CD4-positive, alpha-beta T cell (primary cell): ENCODE results near the gene RSRC1. TPM values are rescaled to one million over a fixed set of nuclear protein-coding genes. Genes with fewer than 3 reads are reported as not detected.
"Not testable (repeated sequence)": the region's sequence is repeated elsewhere in the genome, so short reads cannot be mapped to it uniquely, and the experiment has no call there.

ENCODE experiments used
- ATAC-seq: fragments of 200-7000 bp; cut with Tn5 transposase; one replicate; pipeline ENCODE4 v1.10.0; 2022; ENCODE audit warnings: mild to moderate bottlenecking; ENCODE audit not compliant: poor library complexity
- CTCF ChIA-PET: fragments of 350-600 bp; sonication (Branson Sonifier 250); formaldehyde crosslinking; loops from one replicate; lab custom pipeline; 2021; ENCODE audit warnings: antibody characterized with exemption, inconsistent platforms; lab: Charles Lee
- POLR2A ChIA-PET: fragments of 350-600 bp; sonication (Branson Sonifier 250); formaldehyde crosslinking; loops from one replicate; lab custom pipeline; 2021; ENCODE audit warnings: antibody characterized with exemption, inconsistent platforms; lab: Charles Lee
- DNase-seq, 14 experiments: peaks; one replicate each; pipeline ENCODE4 v3.0.0-alpha.2; 2013 to 2020; ENCODE audit warnings: mixed read lengths in 2 of 14
- H3K27ac ChIP-seq, 2 donors: one replicate each; pipeline versions ENCODE4 v1.5.1 to v1.7.0; 2013; ENCODE audit warnings: low read length in 2 of 2, low read depth in 1 of 2, mild to moderate bottlenecking in 1 of 2
- H3K27me3 ChIP-seq, 2 experiments: 1 replicate in 1 of 2; 2 replicates in 1 of 2; pipeline versions ENCODE4 v1.6.1 to v1.7.0; 2013; ENCODE audit warnings: low read length in 2 of 2, control low read depth in 1 of 2, mild to moderate bottlenecking in 1 of 2, moderate library complexity in 1 of 2; ENCODE audit not compliant: insufficient read depth in 2 of 2, control insufficient read depth in 1 of 2
- H3K36me3 ChIP-seq: one replicate; pipeline ENCODE4 v1.6.1; 2013; ENCODE audit warnings: low read length, control low read depth; ENCODE audit not compliant: insufficient read depth
- H3K4me1 ChIP-seq: one replicate; pipeline ENCODE4 v1.6.1; 2013; ENCODE audit warnings: low read length, control low read depth; ENCODE audit not compliant: insufficient read depth
- H3K4me3 ChIP-seq: one replicate; pipeline ENCODE4 v1.5.1; 2013; ENCODE audit warnings: mild to moderate bottlenecking, low read length, moderate library complexity
- H3K9me3 ChIP-seq, 2 experiments: 1 replicate in 1 of 2; 2 replicates in 1 of 2; pipeline versions ENCODE4 v1.6.1 to v1.7.0; 2013; ENCODE audit warnings: low read length in 2 of 2, mild to moderate bottlenecking in 2 of 2, control low read depth in 1 of 2, moderate library complexity in 1 of 2; ENCODE audit not compliant: control insufficient read depth in 1 of 2, insufficient read depth in 1 of 2
- H3K27ac Mint-ChIP-seq: one replicate; pipeline ENCODE4 v1.8.0; 2020; ENCODE audit warnings: mixed read lengths
- H3K27me3 Mint-ChIP-seq: one replicate; pipeline ENCODE4 v1.8.0; 2021; ENCODE audit warnings: mixed read lengths
- H3K36me3 Mint-ChIP-seq: one replicate; pipeline ENCODE4 v1.8.0; 2021; ENCODE audit warnings: low read depth, mixed read lengths
- H3K4me1 Mint-ChIP-seq: one replicate; pipeline ENCODE4 v1.8.0; 2021; ENCODE audit warnings: low read depth, mixed read lengths
- H3K4me3 Mint-ChIP-seq: one replicate; pipeline ENCODE4 v1.8.0; 2020; ENCODE audit warnings: mild to moderate bottlenecking, mixed read lengths
- H3K9me3 Mint-ChIP-seq: one replicate; pipeline ENCODE4 v1.8.0; 2020; ENCODE audit warnings: mixed read lengths
- CTCF ChIP-seq: fragments of 200-600 bp; IDR thresholded peaks from one replicate; pipeline ENCODE4 v1.8.0; 2022; ENCODE audit warnings: antibody characterized with exemption, mild to moderate bottlenecking
- intact Hi-C, 2 experiments: fragments of 100-400 bp; cut with DNase I in 1 of 2; cut with micrococcal nuclease in 1 of 2; formaldehyde crosslinking; loops; one replicate each; pipeline versions ENCODE4 v1.15.1 to v1.9.0; 2023 to 2025; cut with DNase I, micrococcal nuclease
- total RNA-seq, 174 experiments: library from RNA in 2 of 174; stranded (reverse) in 2 of 174; gene quantifications; one replicate each; pipeline ENCODE4 v1.2.3 and lab custom pipeline; 2021 to 2026

The RSRC1 gene
- total RNA-seq, 2 experiments from 2014 or later: 22.3 to 24.6 TPM

- TF ChIP-seq CTCF: no peak
- H3K27ac Mint-ChIP-seq: no peak overlapping the region
- Histone ChIP-seq H3K27ac (no peak overlapping the region), H3K9me3 (no peaks in the 10 kb centered on the region), H3K4me3 (no peak overlapping the region), H3K4me1 (no peaks in the 10 kb centered on the region), H3K36me3 (no peaks in the 10 kb centered on the region), H3K27me3 (no peaks in the 10 kb centered on the region)
- peaks cover 56% of the 10 kb centered on the region for H3K36me3 Mint-ChIP-seq
- intact Hi-C loops: no loop called here
- no peaks in the 10 kb centered on the region for H3K27me3 Mint-ChIP-seq
- CTCF ChIA-PET: no interaction called here
- H3K9me3 Mint-ChIP-seq: peaks cover 13% of the 10 kb centered on the region
- H3K4me1 Mint-ChIP-seq: no peaks in the 10 kb centered on the region
- no peak overlapping the region for H3K4me3 Mint-ChIP-seq
- no peak for ATAC-seq
- POLR2A ChIA-PET: no interaction called here
- DNase-seq: no peak
Measured at GRCh38 chr3:158506456-158506855, 396.6 kb downstream of the RSRC1 start.

GRCh38 chr3:158508481-158508880, 398.6 kb downstream of the RSRC1 start:
- Mint-ChIP-seq H3K4me1 (no peaks in the 10 kb centered on the region), H3K27ac (no peak overlapping the region), H3K4me3 (no peak overlapping the region), H3K27me3 (no peaks in the 10 kb centered on the region), H3K9me3 (peaks cover 12% of the 10 kb centered on the region), H3K36me3 (peaks cover 42% of the 10 kb centered on the region)
- Histone ChIP-seq H3K4me3 (no peak overlapping the region), H3K36me3 (no peaks in the 10 kb centered on the region), H3K9me3 (no peaks in the 10 kb centered on the region), H3K27ac (no peak overlapping the region), H3K27me3 (no peaks in the 10 kb centered on the region), H3K4me1 (no peaks in the 10 kb centered on the region)
- TF ChIP-seq CTCF: no peak
- DNase-seq: no peak
- ATAC-seq: no peak
- CTCF ChIA-PET: no interaction called here
- intact Hi-C loops: no loop called here
- POLR2A ChIA-PET: no interaction called here

- ChIA-PET POLR2A (no interaction called here), CTCF (no interaction called here)
- intact Hi-C loops: no loop called here
- H3K36me3 Mint-ChIP-seq: peaks cover 47% of the 10 kb centered on the region
- no peaks in the 10 kb centered on the region for H3K9me3 ChIP-seq
- H3K27ac ChIP-seq: no peak overlapping the region
- no peak overlapping the region for H3K27ac Mint-ChIP-seq
- no peaks in the 10 kb centered on the region for H3K4me1 ChIP-seq
- H3K36me3 ChIP-seq: no peaks in the 10 kb centered on the region
- H3K4me3 Mint-ChIP-seq: no peak overlapping the region
- no peak for ATAC-seq
- no peak for TF ChIP-seq CTCF
- peaks cover 14% of the 10 kb centered on the region for H3K9me3 Mint-ChIP-seq
- no peaks in the 10 kb centered on the region for H3K27me3 ChIP-seq
- H3K27me3 Mint-ChIP-seq: no peaks in the 10 kb centered on the region
- no peak for DNase-seq
- no peak overlapping the region for H3K4me3 ChIP-seq
- no peaks in the 10 kb centered on the region for H3K4me1 Mint-ChIP-seq
Measured at GRCh38 chr3:158509891-158510290, 400.0 kb downstream of the RSRC1 start.

- H3K36me3 ChIP-seq, H3K4me1 Mint-ChIP-seq, H3K4me3 Mint-ChIP-seq, intact Hi-C loops, POLR2A ChIA-PET, H3K27me3 Mint-ChIP-seq, ATAC-seq, H3K4me3 ChIP-seq, H3K27me3 ChIP-seq, CTCF ChIA-PET, DNase-seq, H3K4me1 ChIP-seq, H3K27ac ChIP-seq, H3K27ac Mint-ChIP-seq, H3K9me3 Mint-ChIP-seq, H3K9me3 ChIP-seq: not testable (repeated sequence)
- peaks cover 27% of the 10 kb centered on the region for H3K36me3 Mint-ChIP-seq
Measured at GRCh38 chr3:158516729-158517128, 406.8 kb downstream of the RSRC1 start.
